Left ventricle myocardium superior (tissue), 1 donor: ENCODE data around the gene CSRP3. TPM values are rescaled to one million over a fixed set of nuclear protein-coding genes. Genes with fewer than 3 reads are reported as not detected.
A peak's percentile ranks its signal among the peaks of the same experiment; 100 is the strongest.

ENCODE experiments used
- ATAC-seq: fragments of 200-7000 bp; cut with Tn5 transposase; one replicate; pipeline ENCODE4 v1.9.1; 2020; ENCODE audit warnings: mild to moderate bottlenecking, moderate library complexity
- DNase-seq: peaks from one replicate; pipeline ENCODE4 v3.0.0-alpha.2; 2020
- intact Hi-C: fragments of 100-400 bp; cut with micrococcal nuclease; formaldehyde crosslinking; loops from one replicate; pipeline ENCODE4 v1.11.0; 2022
- total RNA-seq: library from RNA; stranded (reverse); fragmentation: NEBNext Ultra II Directional; extraction: Animal tissue kit (Norgen Biotek cat#: 25700); gene quantifications from one replicate; pipeline ENCODE4 v1.2.1, GENCODE V29; 2021
- donor health status: DM: no; HTN: yes; CAD: no; lungs with severe emphysema.

Gene CSRP3
- total RNA-seq, 1 donor from 2014 or later: 1,162 TPM

DNA sequence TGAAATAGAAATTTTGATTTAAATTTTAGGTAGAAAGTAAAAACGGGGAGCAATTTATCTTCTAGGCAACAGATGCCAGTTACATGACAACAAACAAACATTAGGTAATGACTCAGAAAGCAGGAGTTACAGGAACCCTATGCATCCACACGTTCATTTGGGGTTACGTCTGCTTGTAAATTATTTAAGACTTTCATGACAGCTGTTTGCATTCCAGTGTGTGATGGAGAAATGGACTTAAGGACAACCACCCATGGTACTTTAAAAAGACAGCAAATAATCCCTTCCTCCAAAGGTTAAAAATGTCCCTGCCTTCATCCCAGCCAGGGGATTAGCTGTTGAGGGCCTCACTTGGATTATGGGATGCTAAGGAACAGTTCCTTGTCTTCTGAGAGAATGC lies 27.2 kb upstream of the CSRP3 start:
- DNase-seq (no peak), ATAC-seq (no peak)
- intact Hi-C loops: no loop called here

DNA sequence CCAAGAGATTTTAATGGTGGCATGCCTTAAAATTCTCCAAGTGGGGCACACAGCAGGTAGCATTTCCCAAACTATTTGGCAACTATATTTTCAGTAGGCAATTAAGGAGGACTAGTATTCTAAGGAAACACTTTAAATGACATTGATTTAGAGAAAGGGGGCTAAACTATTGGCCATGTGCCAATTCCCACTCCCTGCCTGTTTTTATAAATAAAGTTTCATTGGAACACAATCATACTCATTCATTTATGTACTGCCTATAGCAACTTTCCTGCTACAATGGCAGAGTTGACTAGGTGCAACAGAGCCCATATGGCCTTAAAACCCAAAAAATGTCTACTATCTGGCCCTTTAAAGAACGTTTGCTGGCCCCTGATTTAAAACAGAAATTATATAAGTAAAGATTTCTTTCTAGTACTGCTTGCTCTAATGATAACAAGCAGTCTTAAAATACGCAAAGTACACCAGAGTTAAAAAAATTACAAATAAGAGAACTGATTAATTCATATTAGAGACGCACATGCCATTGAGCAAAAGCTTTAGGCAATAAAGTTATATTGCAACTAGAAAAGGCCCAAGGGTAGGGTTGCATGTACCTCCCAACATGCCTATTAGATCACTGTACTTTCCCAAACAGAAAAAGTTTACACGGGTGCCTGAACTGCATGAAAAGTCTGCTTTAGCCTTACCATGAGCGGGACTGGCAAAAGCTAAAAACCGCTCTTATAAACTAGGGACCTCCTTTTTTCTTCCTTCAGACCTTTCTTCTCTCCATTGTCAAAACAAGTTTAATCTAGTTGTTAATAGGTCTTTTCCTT lies 24.8 kb upstream of the CSRP3 start:
- DNase-seq (no peak), ATAC-seq (no peak)
- intact Hi-C loops: no loop called here

- intact Hi-C loops: no loop called here
- no peak for ATAC-seq
Observed at GRCh38 chr11:19225581-19225980, 23.8 kb upstream of the CSRP3 start.

GRCh38 chr11:19225123-19225522 lies 23.3 kb upstream of the CSRP3 start:
- peak; percentile 39 for DNase-seq
- intact Hi-C loops: no loop called here

More at GRCh38 chr11:19225581-19225980, 23.8 kb upstream of the CSRP3 start:
- DNase-seq: no peak

DNA sequence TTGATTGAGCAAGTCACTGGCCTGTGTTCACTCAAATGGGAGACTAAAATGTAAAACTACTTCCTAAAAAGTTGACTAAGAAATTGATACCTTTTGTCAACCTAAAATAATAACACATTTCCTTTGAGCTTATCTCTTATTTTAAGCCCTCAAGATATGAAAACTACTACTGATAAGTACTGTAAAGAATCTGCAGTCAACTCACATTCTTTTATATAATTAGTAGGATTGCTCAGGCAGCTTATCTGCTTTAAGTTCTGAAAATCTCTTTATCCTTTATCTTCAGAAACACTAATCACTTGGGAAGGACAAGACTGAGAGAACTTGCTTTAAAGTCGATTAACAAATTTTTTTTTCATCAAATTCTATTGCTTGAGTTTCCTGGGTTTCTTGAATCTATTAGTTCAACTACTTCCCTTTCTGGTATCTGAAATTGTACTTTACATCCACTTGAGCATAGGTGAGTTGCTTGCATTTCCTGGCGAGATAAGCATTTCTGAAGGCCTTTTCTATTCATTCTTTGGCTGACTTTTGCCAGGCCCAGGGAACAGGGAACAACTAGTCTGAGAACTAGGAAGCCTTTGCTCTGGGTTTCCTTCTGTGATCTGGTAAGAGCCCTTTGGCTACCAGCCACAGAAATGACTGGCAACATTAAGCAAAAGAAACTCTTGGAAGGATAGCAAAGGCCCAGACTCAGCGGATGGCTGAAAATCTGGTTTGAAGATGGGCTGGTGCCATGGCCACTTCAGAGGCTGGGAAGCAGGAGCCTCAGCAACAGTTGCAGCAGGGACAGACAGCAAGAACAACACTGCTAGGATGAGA lies 19.3 kb upstream of the CSRP3 start:
- peak; percentile 15 for ATAC-seq

More at GRCh38 chr11:19225123-19225522, 23.3 kb upstream of the CSRP3 start:
- ATAC-seq: peak; percentile 90

GRCh38 chr11:19218786-19219460 lies 17.1 kb upstream of the CSRP3 start:
- ATAC-seq: peak; percentile 79
- peak; percentile 66 for DNase-seq
- intact Hi-C loops: no loop called here

More for the DNA sequence above, 19.3 kb upstream of the CSRP3 start:
- DNase-seq: no peak
- intact Hi-C loops: no loop called here

DNA sequence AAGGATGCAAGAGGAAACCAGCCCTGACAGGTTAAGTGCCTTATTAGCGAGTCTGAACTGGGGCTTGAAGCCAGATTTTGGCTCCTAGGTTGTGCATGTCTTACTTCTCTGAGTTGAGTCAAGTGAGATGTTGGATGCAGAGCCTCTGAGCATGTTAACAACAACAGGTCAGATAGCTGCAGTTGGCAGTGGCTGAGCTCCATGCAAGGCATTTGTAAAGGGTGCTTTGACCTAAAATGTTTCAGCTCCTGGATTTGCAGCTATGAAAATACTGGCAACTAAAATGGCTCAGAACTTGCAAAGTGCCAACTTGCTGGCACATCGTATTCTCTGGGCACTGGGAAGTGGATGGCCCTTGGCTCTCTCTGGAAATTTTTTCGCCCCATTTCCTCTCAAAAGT lies 16.4 kb upstream of the CSRP3 start:
- ATAC-seq (peak; percentile 70), DNase-seq (no peak)
- intact Hi-C loops: no loop called here

GRCh38 chr11:19216709-19217374 lies 15.1 kb upstream of the CSRP3 start:
- no peak for DNase-seq
- ATAC-seq: no peak
- intact Hi-C loops: no loop called here

GRCh38 chr11:19216021-19216420 lies 14.2 kb upstream of the CSRP3 start:
- intact Hi-C loops: no loop called here
- no peak for DNase-seq
- ATAC-seq: no peak

- no peak for DNase-seq
- intact Hi-C loops: no loop called here
- peak; percentile 94 for ATAC-seq
Observed at GRCh38 chr11:19209617-19210370, 8.0 kb upstream of the CSRP3 start.

- intact Hi-C loops: no loop called here
- DNase-seq (no peak), ATAC-seq (peak; percentile 86)
Observed at GRCh38 chr11:19208959-19209546, 7.3 kb upstream of the CSRP3 start.

DNA sequence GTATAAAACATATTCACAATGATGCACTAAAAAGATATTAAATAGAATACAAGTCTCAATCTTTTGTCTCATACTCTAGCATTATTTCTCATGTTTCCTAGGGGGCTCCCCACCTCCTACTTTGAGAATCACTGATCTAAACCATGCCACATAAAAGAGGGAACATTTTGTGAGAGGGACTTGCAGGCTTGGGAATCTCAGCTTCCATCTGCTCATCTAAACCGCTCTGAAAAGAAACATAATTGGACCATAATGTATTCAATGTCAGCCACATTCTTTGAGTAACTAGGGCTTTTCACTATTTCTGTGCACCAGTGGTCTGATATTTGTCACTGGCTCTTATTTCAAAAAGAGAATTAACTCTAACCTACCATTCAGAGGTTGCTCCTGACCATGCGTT lies 6.4 kb upstream of the CSRP3 start:
- ATAC-seq: no peak
- intact Hi-C loops: no loop called here
- no peak for DNase-seq

DNA sequence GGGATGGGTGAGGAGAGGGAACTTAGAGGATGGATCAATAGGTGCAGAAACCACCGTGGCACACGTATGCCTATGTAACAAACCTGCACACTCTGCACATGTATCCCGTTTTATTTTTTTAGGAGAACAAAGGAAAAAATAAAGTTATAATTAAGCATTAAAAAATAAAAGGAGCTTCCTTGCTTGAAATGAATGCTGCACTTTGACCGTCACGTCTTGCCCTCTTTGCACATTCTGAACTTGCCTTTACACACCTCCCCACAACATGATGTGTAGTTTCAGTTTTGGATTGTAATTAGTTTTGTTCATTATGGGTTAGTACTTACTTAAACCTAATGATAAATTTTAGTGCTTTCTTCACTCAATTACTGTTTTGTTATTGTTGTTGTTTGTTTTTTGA lies 3.1 kb upstream of the CSRP3 start:
- DNase-seq (no peak), ATAC-seq (no peak)
- intact Hi-C loops: no loop called here

GRCh38 chr11:19200410-19201201 lies 1.2 kb downstream of the CSRP3 start:
- peak; percentile 50 for DNase-seq
- intact Hi-C loops: no loop called here
- ATAC-seq: peak; percentile 4

- intact Hi-C loops: no loop called here
- ATAC-seq (no peak), DNase-seq (no peak)
Observed at GRCh38 chr11:19199771-19200170, 2.0 kb downstream of the CSRP3 start.

GRCh38 chr11:19199048-19199447 lies 2.7 kb downstream of the CSRP3 start:
- ATAC-seq (peak; percentile 40), DNase-seq (peak; percentile 54)
- intact Hi-C loops: no loop called here

DNA sequence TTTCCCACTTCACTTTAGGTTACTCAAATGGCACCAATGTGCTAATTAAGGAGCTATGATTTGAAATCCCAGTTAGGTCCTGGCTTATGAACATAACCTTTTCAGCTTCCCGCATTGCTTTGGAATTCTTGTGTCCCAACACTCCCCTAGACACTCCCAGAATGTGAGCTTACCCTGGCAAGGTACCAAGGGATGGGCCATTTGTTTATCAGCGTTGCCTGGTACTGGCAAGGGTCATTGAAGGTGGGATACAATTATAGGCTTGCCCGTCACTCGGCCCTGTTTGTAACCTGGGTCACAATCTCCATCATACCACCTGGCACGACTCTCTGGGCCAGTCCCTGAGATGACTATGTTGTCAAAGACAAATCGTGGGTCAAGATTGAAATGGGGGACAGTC lies 5.4 kb downstream of the CSRP3 start:
- intact Hi-C loops: no loop called here
- DNase-seq (peak; percentile 45), ATAC-seq (peak; percentile 63)
